NCI-H187 treated with DMSO at 0.1 percent for 48 hours (cell line): ENCODE measurements around the gene SEC14L5.
"Not testable (repeated sequence)": the region's sequence is repeated elsewhere in the genome, so short reads cannot be mapped to it uniquely, and the experiment has no call there.

Experiments
- DNase-seq: peaks from one replicate; lab custom pipeline; 2025; lab: John Stamatoyannopoulos, UW

Gene SEC14L5

DNA sequence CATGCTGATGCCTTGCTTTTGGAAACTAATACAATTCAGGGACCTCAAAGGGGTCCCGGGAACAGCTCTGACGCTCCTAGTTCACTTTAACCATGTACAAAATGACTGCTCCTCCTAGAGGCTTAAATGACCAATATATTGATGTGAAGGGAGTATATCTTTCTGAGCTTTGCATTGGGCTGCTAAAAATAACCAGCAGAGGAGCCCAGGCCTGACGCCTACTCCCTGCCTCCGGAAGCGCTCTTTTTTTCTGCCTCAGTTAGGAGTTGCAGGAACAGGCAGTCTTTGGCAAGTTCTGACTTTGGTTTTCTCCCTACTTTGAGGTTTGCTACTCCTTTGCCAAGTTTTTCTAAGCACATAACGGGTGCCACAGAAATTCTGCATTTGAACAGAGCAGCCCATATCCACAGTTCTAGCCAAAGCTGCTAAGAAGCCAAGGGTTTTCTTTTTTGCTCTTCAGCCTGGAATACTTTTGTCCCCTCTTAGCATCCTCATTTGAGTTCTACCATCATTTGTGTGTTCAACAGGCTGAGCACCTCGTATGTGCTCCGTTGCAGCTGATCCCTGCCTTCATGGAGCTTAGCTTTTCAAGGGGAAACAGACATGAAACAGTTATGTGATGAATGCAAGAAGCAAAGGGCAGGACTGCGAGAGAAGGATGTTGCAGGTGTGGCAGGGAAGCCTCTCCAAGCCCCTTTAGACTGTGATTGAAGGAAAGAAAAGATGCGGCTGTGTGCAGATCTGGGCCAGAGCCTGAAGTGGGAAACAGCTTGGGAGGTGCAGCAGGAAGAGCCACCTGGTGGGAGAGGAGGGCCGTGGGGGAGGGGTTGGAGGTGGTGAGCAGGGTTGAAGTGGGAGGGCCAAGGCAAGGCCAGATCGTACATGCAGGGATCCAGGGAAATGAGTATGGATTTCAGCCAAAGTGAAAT, 78.4 kb downstream of the SEC14L5 start:
- DNase-seq, result no peak

- DNase-seq, result no peak
Measured at GRCh38 chr16:5040451-5040850, 82.3 kb downstream of the SEC14L5 start.

- no peak for DNase-seq
Measured at GRCh38 chr16:5041600-5042133, 83.5 kb downstream of the SEC14L5 start.

GRCh38 chr16:5042574-5043171, 84.5 kb downstream of the SEC14L5 start:
- DNase-seq, result no peak

DNA sequence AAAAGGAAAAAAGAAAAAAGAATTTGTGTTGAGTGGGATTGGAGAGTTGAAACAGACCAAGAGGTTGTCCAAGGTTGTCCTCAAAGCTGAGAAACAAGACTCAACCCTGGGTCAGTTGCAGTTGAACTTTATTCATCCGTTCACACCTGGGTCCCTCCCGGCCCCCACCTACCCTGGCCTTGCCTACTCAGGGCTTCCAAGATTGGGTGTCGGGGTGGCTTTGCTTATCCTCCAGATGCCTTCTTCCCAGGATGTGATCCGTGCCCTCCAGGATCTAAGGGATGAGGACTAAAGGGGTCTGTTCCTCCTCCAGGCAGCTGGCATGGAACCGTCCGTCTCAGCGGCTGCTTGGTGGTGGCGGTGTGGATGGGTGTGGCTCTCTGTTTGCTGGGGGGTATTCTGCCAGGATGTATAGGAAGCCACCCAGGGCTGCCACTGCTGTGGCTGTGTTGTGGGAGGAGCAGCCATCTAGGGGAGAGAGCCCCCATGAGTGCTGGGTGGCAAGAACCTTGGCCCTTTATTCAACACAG, 85.9 kb downstream of the SEC14L5 start:
- no peak for DNase-seq

GRCh38 chr16:5044581-5044980, 86.5 kb downstream of the SEC14L5 start:
- not testable (repeated sequence) for DNase-seq

GRCh38 chr16:5045499-5046115, 87.5 kb downstream of the SEC14L5 start:
- DNase-seq, result no peak

GRCh38 chr16:5046914-5047313, 88.8 kb downstream of the SEC14L5 start:
- no peak for DNase-seq

DNA sequence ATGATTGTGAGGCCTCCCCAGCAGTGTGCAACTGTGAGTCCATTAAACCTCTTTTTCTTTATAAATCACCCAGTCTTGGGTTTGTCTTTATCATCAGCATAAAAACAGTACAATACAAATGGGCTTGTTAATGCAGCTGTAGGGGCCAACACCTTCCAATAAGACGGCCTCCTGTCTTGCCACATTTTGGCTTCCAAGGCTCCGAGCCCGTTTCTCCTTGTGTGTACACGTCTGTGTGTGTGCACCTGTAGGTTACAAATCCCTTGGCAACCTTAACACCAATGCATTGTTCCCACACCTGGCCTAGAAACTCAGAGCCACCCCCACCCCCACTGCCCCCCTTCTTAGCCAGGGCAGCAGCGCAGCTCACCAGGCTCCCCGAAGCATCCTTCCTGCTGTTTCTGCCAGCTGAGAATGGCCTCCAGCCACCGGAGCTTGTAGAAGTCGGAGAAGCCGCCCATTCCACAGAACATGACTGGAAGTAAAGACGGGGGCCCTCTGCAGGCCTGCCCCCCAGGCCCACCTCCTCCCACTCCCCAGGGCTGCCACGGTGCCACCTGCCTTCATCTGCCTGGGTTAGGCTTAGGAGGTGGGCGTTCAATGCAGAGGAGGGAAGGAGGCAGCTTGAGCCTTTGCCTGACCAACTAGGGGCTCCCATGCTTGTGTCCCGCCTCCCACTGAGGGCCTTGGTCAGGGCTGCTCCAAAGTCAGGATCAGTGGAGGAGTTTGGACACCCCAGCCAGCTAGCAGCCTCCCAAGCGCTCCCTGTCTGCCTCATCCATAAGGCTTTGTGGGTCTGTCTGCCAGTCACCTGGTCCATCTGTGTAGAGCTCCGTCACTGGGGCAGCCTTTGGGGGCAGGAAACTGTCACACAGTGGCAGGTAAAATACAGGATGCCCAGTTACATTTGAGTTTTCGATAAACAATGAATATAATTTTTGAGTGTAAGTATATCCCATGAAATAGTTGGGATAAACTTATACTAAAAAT, 97.0 kb downstream of the SEC14L5 start:
- DNase-seq, result no peak

GRCh38 chr16:5056352-5056751, 98.2 kb downstream of the SEC14L5 start:
- DNase-seq, result no peak

- no peak for DNase-seq
Measured at GRCh38 chr16:5058476-5058875, 100.3 kb downstream of the SEC14L5 start.

DNA sequence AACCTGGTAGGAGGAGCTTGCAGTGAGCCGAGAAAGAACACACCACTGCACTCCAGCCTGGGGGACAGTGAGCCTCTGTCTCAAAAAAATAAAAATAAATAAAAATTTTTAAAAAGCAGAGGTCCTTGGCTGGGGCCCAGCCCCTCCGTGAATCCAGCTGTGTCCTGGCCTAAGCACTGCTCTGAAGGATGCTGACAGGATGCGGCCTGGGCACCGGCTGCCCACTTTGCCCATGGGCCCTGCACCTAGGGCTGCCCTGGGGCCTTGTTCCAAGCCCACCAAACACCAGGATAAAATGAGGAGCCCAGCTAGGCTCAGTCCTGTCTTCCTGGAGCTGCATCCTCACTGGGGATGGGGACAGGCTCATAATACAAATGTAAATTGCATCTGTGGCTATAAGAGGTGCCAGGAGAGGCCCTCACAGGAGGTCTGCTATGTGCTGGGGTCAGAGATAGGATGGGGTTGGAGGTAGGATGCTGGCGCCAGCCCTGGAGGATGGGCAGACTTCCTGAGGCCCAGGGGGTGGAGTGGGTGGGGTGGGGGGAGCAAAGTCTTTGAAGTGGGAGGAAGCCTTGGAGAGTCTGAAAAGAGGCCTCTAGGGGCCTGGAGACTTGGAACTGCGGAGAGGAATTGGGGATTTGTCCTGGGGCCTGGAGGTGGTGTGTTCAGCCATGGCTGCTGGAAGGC, 101.4 kb downstream of the SEC14L5 start:
- DNase-seq, result no peak

GRCh38 chr16:5060073-5060641, 102.0 kb downstream of the SEC14L5 start:
- no peak for DNase-seq

DNA sequence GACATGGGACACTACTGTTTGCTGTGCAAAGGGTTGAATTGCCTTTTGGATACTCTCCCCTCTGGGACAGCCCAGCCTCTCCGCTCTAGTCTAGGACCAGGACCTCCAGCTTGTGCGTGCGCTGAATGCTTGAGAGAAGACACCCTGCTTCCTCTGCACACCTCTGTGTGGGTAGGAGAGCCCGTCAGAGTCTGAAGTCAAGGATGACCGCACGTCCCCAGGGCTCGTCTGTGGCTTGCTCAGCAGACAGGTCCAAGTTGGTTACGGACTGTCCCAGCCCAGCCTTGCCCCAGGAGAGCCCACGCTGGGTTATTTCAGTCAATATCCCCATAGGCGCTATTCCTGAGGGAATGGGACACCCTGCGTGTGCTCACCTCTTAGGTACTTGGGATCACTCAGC, 103.9 kb downstream of the SEC14L5 start:
- DNase-seq, result no peak

GRCh38 chr16:5062790-5063765, 104.9 kb downstream of the SEC14L5 start:
- DNase-seq, result no peak

DNA sequence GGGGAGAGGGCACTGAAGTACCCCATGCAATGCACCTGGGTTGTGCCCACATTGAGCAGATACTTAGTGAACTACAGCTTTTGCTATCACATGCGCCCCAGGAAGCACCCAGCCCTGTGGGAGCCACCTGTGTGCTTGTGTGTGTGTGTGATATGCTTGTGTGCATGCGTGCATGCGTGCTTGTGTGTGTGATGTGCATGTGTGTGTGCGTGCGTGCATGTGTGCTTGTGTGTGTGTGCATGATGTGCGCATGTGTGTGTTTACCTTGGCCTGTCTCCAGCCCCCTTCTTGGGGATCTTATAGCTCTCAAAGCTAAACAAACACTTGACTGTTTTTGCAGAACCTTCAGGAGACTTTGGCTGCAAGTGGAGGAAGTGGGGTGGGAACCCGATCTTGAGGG, 106.8 kb downstream of the SEC14L5 start:
- peak; percentile 32 for DNase-seq

DNA sequence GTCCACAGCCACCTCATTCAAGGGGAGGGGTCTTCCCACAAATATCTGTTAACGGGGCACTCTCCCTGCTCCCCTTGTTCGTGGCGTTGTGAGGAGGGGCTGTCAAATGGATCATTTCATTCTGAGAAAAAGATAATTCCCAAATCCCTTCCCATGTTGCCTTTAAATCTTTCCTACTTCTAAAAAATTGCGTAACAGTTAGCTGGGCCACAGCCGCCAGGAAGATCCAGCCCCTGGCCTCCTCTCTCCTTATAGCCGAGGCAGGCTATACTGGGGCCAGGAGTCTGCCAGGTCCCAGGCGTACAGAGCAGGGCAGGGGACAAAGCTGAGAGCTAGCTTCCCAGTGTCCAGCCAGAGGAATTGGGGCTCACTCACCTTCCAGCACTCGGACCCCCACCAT, 107.2 kb downstream of the SEC14L5 start:
- no peak for DNase-seq

DNA sequence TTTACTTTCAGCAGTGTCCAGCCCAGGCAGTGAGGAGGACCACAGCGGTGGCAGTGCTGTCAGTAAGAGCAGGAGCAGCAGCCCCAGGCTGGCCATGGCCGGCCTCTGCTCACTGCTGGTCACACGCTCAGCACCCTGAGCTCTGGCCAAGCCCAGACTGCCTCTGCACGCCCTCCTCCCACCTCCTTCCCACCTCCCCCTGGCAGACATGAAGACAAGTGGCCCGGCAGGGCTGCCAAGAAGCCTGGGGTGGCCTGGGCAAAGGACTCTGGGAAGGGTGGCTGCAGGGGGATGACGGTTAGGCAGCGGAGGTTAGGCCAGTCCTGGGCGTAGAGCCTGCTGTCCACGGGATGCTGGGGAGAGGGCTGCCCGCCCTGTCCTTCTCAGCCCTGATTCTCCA, 107.7 kb downstream of the SEC14L5 start, which contains the start of gene C16orf89:
Gene C16orf89 (minus strand): TSS at position 144 of the 400 bp plus-strand sequence. CDS start 48 bp downstream, at position 96.
- DNase-seq, result no peak

DNA sequence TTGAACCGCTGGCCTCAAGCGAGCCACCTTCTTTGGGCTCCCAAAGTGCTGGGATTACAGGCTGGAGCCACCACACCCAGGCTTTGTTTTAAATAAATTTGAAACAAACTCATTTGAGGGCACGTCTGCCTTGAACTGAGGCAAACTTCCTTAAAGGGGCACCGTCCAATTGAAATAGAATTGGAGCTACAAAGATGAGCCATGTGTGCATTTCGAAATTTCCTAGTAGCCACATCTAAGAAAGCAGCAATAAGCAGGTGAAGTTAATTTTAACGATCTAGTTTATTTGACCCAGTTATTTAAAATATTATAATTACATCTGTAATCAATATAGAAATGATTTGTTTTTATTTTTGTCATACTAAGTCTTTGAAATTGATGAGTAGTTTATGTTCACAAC, 108.4 kb downstream of the SEC14L5 start:
- DNase-seq, result no peak
